Endothelial cell of umbilical vein (primary cell): ENCODE data around the gene ADSL. TPM values are rescaled to one million over a fixed set of nuclear protein-coding genes. Genes with fewer than 3 reads are reported as not detected.

Experiments
- BruUV-seq: library from RNA; stranded (reverse); fragments of 400-500 nt; replicated peaks from 2 replicates; lab custom pipeline; 2021; lab: Mats Ljungman, UMichigan
- CTCF ChIA-PET: fragments of 300-600, 350-600 bp; sonication (Branson Sonifier 250); formaldehyde crosslinking; loops from one replicate; lab custom pipeline; 2021; ENCODE audit warnings: antibody characterized with exemption, inconsistent platforms; lab: Charles Lee
- POLR2A ChIA-PET: fragments of 300-600, 350-600 bp; sonication (Branson Sonifier 250); formaldehyde crosslinking; loops from one replicate; lab custom pipeline; 2021; ENCODE audit warnings: antibody characterized with exemption, inconsistent platforms; lab: Charles Lee
- DNase-seq: peaks from one replicate; pipeline ENCODE4 v3.0.0-alpha.2; 2011; ENCODE audit warnings: low read depth, low spot score
- FAIRE-seq: peaks from 2 replicates; lab custom pipeline; 2011; peaks lifted over from hg19 to GRCh38; lab: Jason Lieb, UNC
- H2AFZ ChIP-seq: 2 replicates; pipeline ENCODE4 v1.6.0; 2012; ENCODE audit warnings: low read depth, low read length, control low read depth, inconsistent platforms
- H3K27ac ChIP-seq: 2 replicates; pipeline ENCODE4 v1.5.1; 2011; ENCODE audit warnings: low read depth, mild to moderate bottlenecking, control low read depth, low read length, moderate library complexity; ENCODE audit not compliant: insufficient read depth
- H3K27me3 ChIP-seq, 2 experiments: 2 replicates each; pipeline versions ENCODE4 v1.6.0 to v1.6.1; 2011; ENCODE audit warnings: low read length in 2 of 2, mixed read lengths in 1 of 2; ENCODE audit not compliant: control insufficient read depth in 2 of 2, insufficient read depth in 2 of 2
- H3K36me3 ChIP-seq, 2 experiments: 2 replicates in 1 of 2; 3 replicates in 1 of 2; pipeline ENCODE4 v1.5.1; 2011; ENCODE audit warnings: low read length in 2 of 2, mild to moderate bottlenecking in 1 of 2, moderate library complexity in 1 of 2; ENCODE audit not compliant: control insufficient read depth in 2 of 2, insufficient read depth in 2 of 2; ENCODE audit errors: extremely low read depth in 1 of 2
- H3K4me1 ChIP-seq: 3 replicates; pipeline ENCODE4 v1.5.1; 2011; ENCODE audit warnings: mild to moderate bottlenecking, low read length; ENCODE audit not compliant: control insufficient read depth, insufficient read depth; ENCODE audit errors: extremely low read depth
- H3K4me2 ChIP-seq: 2 replicates; pipeline ENCODE4 v1.6.1; 2011; ENCODE audit warnings: low read length, control low read depth, mixed read lengths; ENCODE audit not compliant: insufficient read depth
- H3K4me3 ChIP-seq, 3 experiments: fragments of 200-600 bp in 1 of 3; sonication (generic), shearing (Covaris generic) in 1 of 3; replicated peaks in 1 of 3; 2 replicates each; pipeline ENCODE4 v1.5.1; 2011 to 2016; ENCODE audit warnings: control low read depth in 3 of 3, low read length in 3 of 3, mild to moderate bottlenecking in 2 of 3, inconsistent platforms in 1 of 3, low read depth in 1 of 3, moderate library complexity in 1 of 3; ENCODE audit not compliant: insufficient read depth in 1 of 3
- H3K79me2 ChIP-seq: 2 replicates; pipeline ENCODE4 v1.6.0; 2012; ENCODE audit warnings: low read length, inconsistent platforms; ENCODE audit not compliant: control insufficient read depth, insufficient read depth
- H3K9ac ChIP-seq: replicated peaks from 2 replicates; pipeline ENCODE3; 2011; ENCODE audit warnings: low read length, control low read depth; ENCODE audit not compliant: insufficient read depth; ENCODE audit errors: extremely low read depth
- H3K9me1 ChIP-seq: replicated peaks from 3 replicates; pipeline ENCODE4 v1.6.0; 2011; ENCODE audit warnings: mild to moderate bottlenecking, low read length; ENCODE audit not compliant: control insufficient read depth, insufficient read depth; ENCODE audit errors: extremely low read depth
- H3K9me3 ChIP-seq: replicated peaks from 2 replicates; pipeline ENCODE4 v1.5.1; 2012; ENCODE audit warnings: low read length, inconsistent platforms; ENCODE audit not compliant: control insufficient read depth, insufficient read depth
- H4K20me1 ChIP-seq: replicated peaks from 2 replicates; pipeline ENCODE3; 2011; ENCODE audit warnings: mild to moderate bottlenecking, low read length; ENCODE audit not compliant: control insufficient read depth, insufficient read depth; ENCODE audit errors: extremely low read depth
- CTCF ChIP-seq, 2 donors: IDR thresholded peaks; 1 replicate in 1 of 2; 2 replicates in 1 of 2; pipeline ENCODE4 v1.5.1; 2011; ENCODE audit warnings: low read length in 2 of 2, mild to moderate bottlenecking in 2 of 2, moderate library complexity in 2 of 2, control low read depth in 1 of 2, inconsistent platforms in 1 of 2, low read depth in 1 of 2; ENCODE audit not compliant: insufficient read depth in 1 of 2; ENCODE audit errors: extremely low read depth in 1 of 2
- EZH2 ChIP-seq: IDR thresholded peaks from 2 replicates; pipeline ENCODE4 v1.6.1; 2012; ENCODE audit warnings: borderline replicate concordance, low read depth, mild to moderate bottlenecking, moderate library complexity, low read length, inconsistent platforms; ENCODE audit not compliant: severe bottlenecking
- FOS ChIP-seq: IDR thresholded peaks from 2 replicates; pipeline ENCODE4 v1.6.1; 2011; ENCODE audit warnings: mild to moderate bottlenecking, low read length, moderate library complexity, borderline replicate concordance; ENCODE audit not compliant: insufficient read depth
- GATA2 ChIP-seq: IDR thresholded peaks from 2 replicates; pipeline ENCODE4 v1.7.0; 2011; ENCODE audit warnings: low read depth, mild to moderate bottlenecking, moderate library complexity, mixed read lengths, low read length; ENCODE audit not compliant: insufficient read length, insufficient read depth
- JUN ChIP-seq: IDR thresholded peaks from 2 replicates; pipeline ENCODE4 v1.6.1; 2011; ENCODE audit warnings: borderline replicate concordance, low read depth; ENCODE audit not compliant: insufficient read length, insufficient read depth
- MAX ChIP-seq: IDR thresholded peaks from 2 replicates; pipeline ENCODE4 v1.6.1; 2011; ENCODE audit not compliant: insufficient read depth, insufficient read length
- MYC ChIP-seq: IDR thresholded peaks from one replicate; pipeline ENCODE4 v1.6.1; 2011; ENCODE audit warnings: mild to moderate bottlenecking, low read depth, low read length
- POLR2A ChIP-seq: IDR thresholded peaks from 2 replicates; pipeline ENCODE4 v1.6.1; 2012; ENCODE audit warnings: low read depth, mild to moderate bottlenecking, control low read depth, low read length
- POLR2AphosphoS5 ChIP-seq: IDR thresholded peaks from 2 replicates; pipeline ENCODE4 v1.6.1; 2012; ENCODE audit warnings: low read depth, mild to moderate bottlenecking, control low read depth, low read length, moderate library complexity; ENCODE audit not compliant: insufficient read depth
- dilution Hi-C: fragments of 300-500 bp; cut with MboI; formaldehyde crosslinking; loops from one replicate; pipeline ENCODE4 v1.15.0; 2019; ENCODE audit warnings: low sequenced_read_pairs; ENCODE audit not compliant: extremely low pct_ligation_motif_present
- intact Hi-C: fragments of 100-400 bp; cut with micrococcal nuclease; formaldehyde crosslinking; loops from one replicate; pipeline ENCODE4 v1.10.0; 2022
- polyA plus RNA-seq, 4 experiments: library from polyadenylated mRNA; depleted of rRNA in 3 of 4; stranded (reverse) in 3 of 4; unstranded in 1 of 4; fragments of >200 nt; gene quantifications; 2 replicates each; pipeline versions ENCODE4 v1.2.1 to v1.2.3, GENCODE V29; 2011 to 2012; ENCODE audit warnings: missing spikeins in 1 of 4
- total RNA-seq: library from RNA; stranded (reverse); gene quantifications from 2 replicates; pipeline ENCODE4 v1.2.3, GENCODE V29; 2021

Gene ADSL
- total and polyA plus RNA-seq, 2 donors (not counting 3 experiments of a cell fraction or from before 2014, with no cell fraction given): 103 to 141 TPM

- Histone ChIP-seq H3K27me3 (no peaks in the 10 kb centered on the region), H4K20me1 (no peaks in the 10 kb centered on the region), H3K27ac (no peak overlapping the region), H2AFZ (no peak overlapping the region), H3K9me1 (no peaks in the 10 kb centered on the region), H3K36me3 (peaks cover 19 to 23% of the 10 kb centered on the region in 2 experiments), H3K9me3 (no peaks in the 10 kb centered on the region), H3K4me2 (no peak overlapping the region), H3K4me1 (no peaks in the 10 kb centered on the region), H3K4me3 (no peak overlapping the region), H3K79me2 (no peaks in the 10 kb centered on the region), H3K9ac (no peak overlapping the region)
- dilution Hi-C loops (no loop called here), intact Hi-C loops (no loop called here)
- no TSS peak for BruUV-seq
- CTCF ChIA-PET: interaction anchor here (1.2 kb wide), 1 partner anchor 10 kb away, joined by 3 read pairs; no protein-coding TSS in a partner anchor
- POLR2A ChIA-PET: no interaction called here
- FAIRE-seq (no peak), DNase-seq (no peak)
- no peak for TF ChIP-seq POLR2AphosphoS5
- TF ChIP-seq MAX: no peak
- TF ChIP-seq JUN: no peak
- no peak for TF ChIP-seq POLR2A
- no peak for TF ChIP-seq CTCF (IDR thresholded peaks at IDR 0.05; ENCODE audit: extremely low read depth in 1 of 2, insufficient read depth in 1 of 2, low read depth in 1 of 2, low read length in 2 of 2)
- TF ChIP-seq MYC: no peak
- no peak for TF ChIP-seq FOS
- TF ChIP-seq GATA2: no peak
- TF ChIP-seq EZH2: no peak
These were observed 25.6 kb upstream of the ADSL start for GRCh38 chr22:40320687-40321086.
